ENCODE data around the gene ZNF491. TPM values are rescaled to one million over a fixed set of nuclear protein-coding genes. Genes with fewer than 3 reads are reported as not detected.
"Not testable (repeated sequence)": the region's sequence is repeated elsewhere in the genome, so short reads cannot be mapped to it uniquely, and the experiment has no call there.

Gene ZNF491
- polyA plus RNA-seq, 1 experiment, result 2.2 TPM

DNA sequence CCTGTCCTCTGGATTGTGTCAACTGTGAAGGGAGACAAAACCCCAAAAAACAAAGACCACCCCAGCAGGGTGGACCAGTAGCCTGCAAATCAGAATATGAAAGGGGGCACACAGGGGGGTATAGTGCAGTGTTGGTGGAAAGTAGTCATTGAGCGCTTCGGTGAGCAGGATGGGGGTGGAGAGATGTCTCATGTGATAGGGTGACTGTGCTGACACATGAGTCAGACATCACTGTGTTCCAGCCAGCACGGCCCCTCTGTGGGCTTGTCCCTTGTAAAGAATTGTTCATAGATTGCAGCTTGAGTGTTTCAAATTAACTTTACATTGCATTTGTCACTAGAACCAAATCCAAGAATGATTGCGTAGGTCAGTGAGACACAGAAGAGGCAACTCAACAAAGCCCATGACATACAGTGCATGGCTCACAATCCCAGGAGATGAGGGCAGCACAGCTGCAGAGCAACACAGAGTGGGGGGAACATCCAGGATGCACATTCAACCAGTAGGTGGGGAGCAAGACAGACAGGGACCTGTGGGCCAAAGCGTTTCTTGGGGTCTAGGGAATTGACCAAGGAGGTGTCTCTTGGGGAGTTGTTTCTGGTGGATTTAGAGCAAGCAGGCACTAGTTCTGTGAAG, 23.3 kb downstream of the ZNF491 start:
- no peak for DNase-seq (ENCODE audit: low read depth, low spot score)
- peaks cover 27% of the 10 kb centered on the region for H3K9me3 ChIP-seq (ENCODE audit: control insufficient read depth, insufficient read depth, low read length)
- no peak overlapping the region for H3K27ac ChIP-seq (ENCODE audit: low read depth, low read length)
- TF ChIP-seq CTCF (IDR thresholded peaks at IDR 0.05; ENCODE audit: low read depth, low read length), result no peak
- POLR2A ChIA-PET, result no interaction called here
- no peak overlapping the region for H3K4me3 ChIP-seq (ENCODE audit: low read depth, low read length)
- CTCF ChIA-PET, result no interaction called here
- H3K27me3 ChIP-seq (ENCODE audit: control insufficient read depth, insufficient read depth, low read length), result no peaks in the 10 kb centered on the region

GRCh38 chr19:11828957-11829876, 30.9 kb downstream of the ZNF491 start:
- CTCF ChIA-PET, result interaction anchor here (0.8 kb wide), 1 partner anchor 32 kb away, joined by 3 read pairs; no protein-coding TSS in a partner anchor
- H3K27ac ChIP-seq (ENCODE audit: low read depth, low read length); POLR2A ChIA-PET; H3K27me3 ChIP-seq (ENCODE audit: control insufficient read depth, insufficient read depth, low read length); DNase-seq (ENCODE audit: low read depth, low spot score); H3K4me3 ChIP-seq (ENCODE audit: low read depth, low read length): not testable (repeated sequence)
- H3K9me3 ChIP-seq (ENCODE audit: control insufficient read depth, insufficient read depth, low read length), result peaks cover 51% of the 10 kb centered on the region

GRCh38 chr19:11832253-11832912, 34.1 kb downstream of the ZNF491 start:
- ChIA-PET CTCF (interaction anchor here (0.7 kb wide), 1 partner anchor 154 kb away, joined by 3 read pairs; no protein-coding TSS in a partner anchor), POLR2A (no interaction called here)
- DNase-seq (ENCODE audit: low read depth, low spot score), result no peak
- H3K27me3 ChIP-seq (ENCODE audit: control insufficient read depth, insufficient read depth, low read length), result no peaks in the 10 kb centered on the region
- TF ChIP-seq CTCF (IDR thresholded peaks at IDR 0.05; ENCODE audit: low read depth, low read length), result no peak
- H3K4me3 ChIP-seq (ENCODE audit: low read depth, low read length), result no peak overlapping the region
- no peak overlapping the region for H3K27ac ChIP-seq (ENCODE audit: low read depth, low read length)
- peaks cover 45% of the 10 kb centered on the region for H3K9me3 ChIP-seq (ENCODE audit: control insufficient read depth, insufficient read depth, low read length)

- no peak overlapping the region for H3K27ac ChIP-seq (ENCODE audit: low read depth, low read length)
- no peak for TF ChIP-seq CTCF (IDR thresholded peaks at IDR 0.05; ENCODE audit: low read depth, low read length)
- peaks cover 42% of the 10 kb centered on the region for H3K9me3 ChIP-seq (ENCODE audit: control insufficient read depth, insufficient read depth, low read length)
- POLR2A ChIA-PET, result no interaction called here
- no peak for DNase-seq (ENCODE audit: low read depth, low spot score)
- no peaks in the 10 kb centered on the region for H3K27me3 ChIP-seq (ENCODE audit: control insufficient read depth, insufficient read depth, low read length)
- CTCF ChIA-PET, result interaction anchor here (1.2 kb wide), 1 partner anchor 36 kb away, joined by 4 read pairs; no protein-coding TSS in a partner anchor
- no peak overlapping the region for H3K4me3 ChIP-seq (ENCODE audit: low read depth, low read length)
Measured at GRCh38 chr19:11833541-11833940, 35.2 kb downstream of the ZNF491 start.

DNA sequence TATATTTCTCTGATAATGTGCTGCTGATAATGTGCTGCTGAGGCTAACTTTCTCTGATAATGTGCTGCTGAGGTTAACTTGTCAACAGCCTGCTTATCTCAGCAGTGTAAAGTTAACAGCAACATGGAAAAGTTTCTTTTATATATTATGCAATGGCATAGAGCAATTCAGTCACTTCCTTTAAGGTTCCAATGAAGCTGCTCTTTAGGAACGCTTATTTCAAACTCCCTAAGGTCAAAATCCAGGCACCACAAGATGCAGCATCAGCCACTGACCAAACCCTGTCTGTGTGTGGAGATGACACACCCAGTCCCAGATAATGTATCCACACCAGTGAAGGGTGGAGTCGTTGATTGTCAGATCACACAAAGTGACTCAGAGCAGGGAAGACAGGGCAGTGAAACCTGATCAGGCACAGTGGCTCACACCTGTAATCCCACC, 37.3 kb downstream of the ZNF491 start:
- H3K27me3 ChIP-seq (ENCODE audit: control insufficient read depth, insufficient read depth, low read length); CTCF ChIA-PET; H3K27ac ChIP-seq (ENCODE audit: low read depth, low read length); POLR2A ChIA-PET; H3K4me3 ChIP-seq (ENCODE audit: low read depth, low read length); DNase-seq (ENCODE audit: low read depth, low spot score): not testable (repeated sequence)
- peaks cover 29% of the 10 kb centered on the region for H3K9me3 ChIP-seq (ENCODE audit: control insufficient read depth, insufficient read depth, low read length)

Data from AG04450 (cell line).